ENCODE results near the gene SKP1. TPM values are rescaled to one million over a fixed set of nuclear protein-coding genes. Genes with fewer than 3 reads are reported as not detected.

The SKP1 gene
- polyA plus RNA-seq, 3 donors: 182 to 787 (median 735) TPM

GRCh38 chr5:134130239-134130945 is 46.4 kb downstream of the SKP1 start:
- no peaks in the 10 kb centered on the region for H3K9me3 Mint-ChIP-seq
- Histone ChIP-seq H3K9ac (ENCODE audit: insufficient read depth, low read length, poor library complexity, severe bottlenecking) (no peak overlapping the region), H3K27me3 (ENCODE audit: control insufficient read depth in 2 of 2, insufficient read depth in 2 of 2, low read length in 2 of 2) (no peaks in the 10 kb centered on the region), H4K20me1 (ENCODE audit: insufficient read depth, low read length) (peaks cover 5% of the 10 kb centered on the region), H3K4me1 (ENCODE audit: control insufficient read depth in 1 of 2, insufficient read depth in 2 of 2, low read length in 2 of 2) (no peaks in the 10 kb centered on the region), H3K4me2 (replicated peaks; ENCODE audit: extremely low read depth, low read length, poor library complexity, severe bottlenecking) (no peak overlapping the region), H3K27ac (ENCODE audit: low read depth in 1 of 2, low read length in 2 of 2) (no peak overlapping the region), H2AFZ (ENCODE audit: insufficient read depth, low read depth, low read length, poor library complexity, severe bottlenecking) (no peak overlapping the region), H3K9me3 (replicated peaks in 1 of 2; ENCODE audit: control insufficient read depth in 1 of 2, insufficient read depth in 1 of 2, low read length in 2 of 2) (no peaks in the 10 kb centered on the region), H3K79me2 (ENCODE audit: insufficient read depth, low read length) (no peaks in the 10 kb centered on the region), H3K4me3 (replicated peaks in 1 of 3; ENCODE audit: low read depth in 2 of 3, low read length in 3 of 3) (no peak overlapping the region), H3K36me3 (replicated peaks in 1 of 2; ENCODE audit: control insufficient read depth in 1 of 2, insufficient read depth in 2 of 2, low read length in 2 of 2) (peaks cover 0 to 16% of the 10 kb centered on the region in 2 donors)
- WGBS (ENCODE audit: insufficient coverage): 97% methylated on average over 6 of the region's 8 CpGs
- peak overlapping the region in 1 of 7 donors; percentile 72 for H3K27ac Mint-ChIP-seq
- TF ChIP-seq, protein P1, sequence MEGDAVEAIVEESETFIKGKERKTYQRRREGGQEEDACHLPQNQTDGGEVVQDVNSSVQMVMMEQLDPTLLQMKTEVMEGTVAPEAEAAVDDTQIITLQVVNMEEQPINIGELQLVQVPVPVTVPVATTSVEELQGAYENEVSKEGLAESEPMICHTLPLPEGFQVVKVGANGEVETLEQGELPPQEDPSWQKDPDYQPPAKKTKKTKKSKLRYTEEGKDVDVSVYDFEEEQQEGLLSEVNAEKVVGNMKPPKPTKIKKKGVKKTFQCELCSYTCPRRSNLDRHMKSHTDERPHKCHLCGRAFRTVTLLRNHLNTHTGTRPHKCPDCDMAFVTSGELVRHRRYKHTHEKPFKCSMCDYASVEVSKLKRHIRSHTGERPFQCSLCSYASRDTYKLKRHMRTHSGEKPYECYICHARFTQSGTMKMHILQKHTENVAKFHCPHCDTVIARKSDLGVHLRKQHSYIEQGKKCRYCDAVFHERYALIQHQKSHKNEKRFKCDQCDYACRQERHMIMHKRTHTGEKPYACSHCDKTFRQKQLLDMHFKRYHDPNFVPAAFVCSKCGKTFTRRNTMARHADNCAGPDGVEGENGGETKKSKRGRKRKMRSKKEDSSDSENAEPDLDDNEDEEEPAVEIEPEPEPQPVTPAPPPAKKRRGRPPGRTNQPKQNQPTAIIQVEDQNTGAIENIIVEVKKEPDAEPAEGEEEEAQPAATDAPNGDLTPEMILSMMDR (IDR thresholded peaks at IDR 0.05): no peak
- H3K4me3 Mint-ChIP-seq: no peak overlapping the region
- H3K27me3 Mint-ChIP-seq (ENCODE audit: low read depth in 3 of 3): peaks cover 2 to 6% (median 3%) of the 10 kb centered on the region in 3 donors
- H3K4me1 Mint-ChIP-seq: peaks cover 1% of the 10 kb centered on the region
- intact Hi-C loops (cut with micrococcal nuclease): no loop called here
- H3K36me3 Mint-ChIP-seq: peaks cover 13 to 22% of the 10 kb centered on the region in 2 donors
- no peak for DNase-seq

- no peak for DNase-seq
- Mint-ChIP-seq H3K4me3 (no peak overlapping the region), H3K36me3 (peaks cover 9 to 16% of the 10 kb centered on the region in 2 donors), H3K4me1 (peaks cover 1% of the 10 kb centered on the region), H3K9me3 (no peaks in the 10 kb centered on the region), H3K27me3 (ENCODE audit: low read depth in 3 of 3) (peaks cover 2 to 4% (median 3%) of the 10 kb centered on the region in 3 donors), H3K27ac (no peak overlapping the region)
- H3K9ac ChIP-seq (ENCODE audit: insufficient read depth, low read length, poor library complexity, severe bottlenecking): no peak overlapping the region
- peaks cover 5% of the 10 kb centered on the region for H4K20me1 ChIP-seq (ENCODE audit: insufficient read depth, low read length)
- no peak overlapping the region for H2AFZ ChIP-seq (ENCODE audit: insufficient read depth, low read depth, low read length, poor library complexity, severe bottlenecking)
- intact Hi-C loops (cut with micrococcal nuclease): no loop called here
- 97% methylated on average over 23 of the region's 25 CpGs for WGBS (ENCODE audit: insufficient coverage)
- H3K4me3 ChIP-seq (replicated peaks in 1 of 3; ENCODE audit: low read depth in 2 of 3, low read length in 3 of 3): no peak overlapping the region
- H3K4me1 ChIP-seq (ENCODE audit: control insufficient read depth in 1 of 2, insufficient read depth in 2 of 2, low read length in 2 of 2): no peaks in the 10 kb centered on the region
- H3K4me2 ChIP-seq (replicated peaks; ENCODE audit: extremely low read depth, low read length, poor library complexity, severe bottlenecking): no peak overlapping the region
- peaks cover 0 to 10% of the 10 kb centered on the region in 2 donors for H3K36me3 ChIP-seq (replicated peaks in 1 of 2; ENCODE audit: control insufficient read depth in 1 of 2, insufficient read depth in 2 of 2, low read length in 2 of 2)
- TF ChIP-seq, protein P1 (IDR thresholded peaks at IDR 0.05): no peak
- no peaks in the 10 kb centered on the region for H3K79me2 ChIP-seq (ENCODE audit: insufficient read depth, low read length)
- no peaks in the 10 kb centered on the region for H3K9me3 ChIP-seq (replicated peaks in 1 of 2; ENCODE audit: control insufficient read depth in 1 of 2, insufficient read depth in 1 of 2, low read length in 2 of 2)
- H3K27ac ChIP-seq (ENCODE audit: low read depth in 1 of 2, low read length in 2 of 2): no peak overlapping the region
- no peaks in the 10 kb centered on the region for H3K27me3 ChIP-seq (ENCODE audit: control insufficient read depth in 2 of 2, insufficient read depth in 2 of 2, low read length in 2 of 2)
Observed at GRCh38 chr5:134129411-134130238, 47.1 kb downstream of the SKP1 start.

All from CD14-positive monocyte (primary cell).